Keratinocyte (primary cell): ENCODE results near the gene MSI2. TPM values are rescaled to one million over a fixed set of nuclear protein-coding genes. Genes with fewer than 3 reads are reported as not detected.

Experiments used
- DNase-seq: peaks from one replicate; pipeline ENCODE4 v3.0.0-alpha.2; 2011; ENCODE audit warnings: low read depth, missing footprints, low spot score
- FAIRE-seq: peaks from 2 replicates; lab custom pipeline; 2011; peaks lifted over from hg19 to GRCh38; lab: Jason Lieb, UNC
- H2AFZ ChIP-seq: 2 replicates; pipeline ENCODE4 v1.6.0; 2012; ENCODE audit warnings: low read length, control low read depth, inconsistent platforms; ENCODE audit not compliant: control insufficient read depth
- H3K27ac ChIP-seq: 2 replicates; pipeline ENCODE4 v1.5.1; 2011; ENCODE audit warnings: low read length; ENCODE audit not compliant: control insufficient read depth, insufficient read depth
- H3K27me3 ChIP-seq: 3 replicates; pipeline ENCODE4 v1.6.0; 2011; ENCODE audit warnings: low read length; ENCODE audit not compliant: control insufficient read depth, insufficient read depth; ENCODE audit errors: extremely low read depth
- H3K36me3 ChIP-seq, 2 experiments: 2 replicates in 1 of 2; 3 replicates in 1 of 2; pipeline ENCODE4 v1.5.1; 2011; ENCODE audit warnings: low read length in 2 of 2, mild to moderate bottlenecking in 1 of 2; ENCODE audit not compliant: control insufficient read depth in 2 of 2, insufficient read depth in 2 of 2; ENCODE audit errors: extremely low read depth in 1 of 2
- H3K4me1 ChIP-seq: 3 replicates; pipeline ENCODE4 v1.5.1; 2011; ENCODE audit warnings: low read length; ENCODE audit not compliant: control insufficient read depth, insufficient read depth; ENCODE audit errors: extremely low read depth
- H3K4me2 ChIP-seq: 3 replicates; pipeline ENCODE4 v1.6.0; 2011; ENCODE audit warnings: low read depth, low read length; ENCODE audit not compliant: control insufficient read depth, insufficient read depth; ENCODE audit errors: extremely low read depth
- H3K4me3 ChIP-seq, 3 experiments: fragments of 200-600 bp in 1 of 3; sonication (generic) in 1 of 3; 2 replicates in 2 of 3; 3 replicates in 1 of 3; pipeline ENCODE4 v1.5.1; 2011 to 2016; ENCODE audit warnings: low read length in 3 of 3, mild to moderate bottlenecking in 3 of 3, control low read depth in 2 of 3, inconsistent platforms in 1 of 3, low read depth in 1 of 3, mixed read lengths in 1 of 3, mixed run types in 1 of 3, moderate library complexity in 1 of 3; ENCODE audit not compliant: control insufficient read depth in 2 of 3, insufficient read depth in 2 of 3; ENCODE audit errors: extremely low read depth in 1 of 3
- H3K79me2 ChIP-seq: 2 replicates; pipeline ENCODE4 v1.6.0; 2012; ENCODE audit warnings: low read length; ENCODE audit not compliant: control insufficient read depth, insufficient read depth
- H3K9ac ChIP-seq: 3 replicates; pipeline ENCODE4 v1.6.0; 2011; ENCODE audit warnings: low read length; ENCODE audit not compliant: control insufficient read depth, insufficient read depth; ENCODE audit errors: extremely low read depth
- H3K9me1 ChIP-seq: 3 replicates; pipeline ENCODE4 v1.6.0; 2011; ENCODE audit warnings: low read length; ENCODE audit not compliant: control insufficient read depth, insufficient read depth; ENCODE audit errors: extremely low read depth
- H3K9me3 ChIP-seq: 2 replicates; pipeline ENCODE4 v1.5.1; 2012; ENCODE audit warnings: low read depth, low read length; ENCODE audit not compliant: control insufficient read depth
- H4K20me1 ChIP-seq: 3 replicates; pipeline ENCODE4 v1.6.0; 2011; ENCODE audit warnings: low read length; ENCODE audit not compliant: control insufficient read depth, insufficient read depth; ENCODE audit errors: extremely low read depth
- CTCF ChIP-seq, 3 experiments: IDR thresholded peaks in 1 of 3; conservative IDR thresholded peaks in 1 of 3; optimal IDR thresholded peaks in 1 of 3; 2 replicates in 2 of 3; 3 replicates in 1 of 3; pipeline versions ENCODE3 to v1.5.1; 2011; ENCODE audit warnings: low read length in 3 of 3, mild to moderate bottlenecking in 3 of 3, moderate library complexity in 2 of 3, control low read depth in 1 of 3, inconsistent platforms in 1 of 3; ENCODE audit not compliant: insufficient read depth in 2 of 3; ENCODE audit errors: extremely low read depth in 1 of 3
- EZH2 ChIP-seq: IDR thresholded peaks from one replicate; pipeline ENCODE4 v1.6.1; 2012; ENCODE audit warnings: inconsistent platforms, mild to moderate bottlenecking, low read length, moderate library complexity
- dilution Hi-C: fragments of 300-500 bp; cut with MboI; formaldehyde crosslinking; loops from one replicate; pipeline ENCODE4 v1.7.0; 2020; ENCODE audit warnings: low sequenced_read_pairs; ENCODE audit not compliant: extremely low pct_ligation_motif_present
- polyA plus RNA-seq, 5 experiments: library from polyadenylated mRNA; depleted of rRNA in 3 of 5; stranded (reverse) in 3 of 5; stranded (forward) in 1 of 5; unstranded in 1 of 5; fragments of >200 nt; gene quantifications; 1 replicate in 1 of 5; 2 replicates in 3 of 5; 3 replicates in 1 of 5; pipeline versions ENCODE4 v1.2.1 to v1.2.3, GENCODE V29; 2011 to 2012; ENCODE audit warnings: missing spikeins in 2 of 5, low read depth in 1 of 5, low replicate concordance in 1 of 5

MSI2 gene
- polyA plus RNA-seq, 1 donor (not counting 4 experiments of a cell fraction or from before 2014, with no cell fraction given) = 22.3 TPM

- Histone ChIP-seq H3K36me3 (no peaks in the 10 kb centered on the region), H2AFZ (no peak overlapping the region), H3K79me2 (no peaks in the 10 kb centered on the region), H3K27me3 (no peaks in the 10 kb centered on the region), H3K4me2 (no peak overlapping the region), H4K20me1 (no peaks in the 10 kb centered on the region), H3K4me1 (no peaks in the 10 kb centered on the region), H3K9ac (no peak overlapping the region), H3K4me3 (no peak overlapping the region), H3K27ac (no peak overlapping the region), H3K9me3 (no peaks in the 10 kb centered on the region), H3K9me1 (peaks cover 2% of the 10 kb centered on the region)
- TF ChIP-seq CTCF (optimal IDR thresholded peaks at IDR 0.05 in 1 of 3, IDR thresholded peaks at IDR 0.05 in 1 of 3, conservative IDR thresholded peaks at IDR 0.05 in 1 of 3; ENCODE audit: extremely low read depth in 1 of 3, insufficient read depth in 2 of 3, low read length in 3 of 3) (no peak), EZH2 (no peak)
- DNase-seq (no peak), FAIRE-seq (no peak)
- dilution Hi-C loops = no loop called here
Observed at GRCh38 chr17:57504208-57504607, 247.9 kb downstream of the MSI2 start.

GRCh38 chr17:57505841-57506773, 249.8 kb downstream of the MSI2 start:
- H3K4me1 ChIP-seq = no peaks in the 10 kb centered on the region
- no peak for DNase-seq
- no peaks in the 10 kb centered on the region for H3K79me2 ChIP-seq
- no peak for FAIRE-seq
- H2AFZ ChIP-seq = no peak overlapping the region
- H3K9me1 ChIP-seq = peaks cover 2% of the 10 kb centered on the region
- H3K36me3 ChIP-seq = no peaks in the 10 kb centered on the region
- TF ChIP-seq CTCF (optimal IDR thresholded peaks at IDR 0.05 in 1 of 3, IDR thresholded peaks at IDR 0.05 in 1 of 3, conservative IDR thresholded peaks at IDR 0.05 in 1 of 3; ENCODE audit: extremely low read depth in 1 of 3, insufficient read depth in 2 of 3, low read length in 3 of 3) = no peak
- no peak for TF ChIP-seq EZH2
- dilution Hi-C loops = no loop called here
- H3K4me2 ChIP-seq = no peak overlapping the region
- no peaks in the 10 kb centered on the region for H3K9me3 ChIP-seq
- H4K20me1 ChIP-seq = no peaks in the 10 kb centered on the region
- no peaks in the 10 kb centered on the region for H3K27me3 ChIP-seq
- no peak overlapping the region for H3K27ac ChIP-seq
- no peak overlapping the region for H3K4me3 ChIP-seq
- no peak overlapping the region for H3K9ac ChIP-seq
